GM12878 (cell line): ENCODE data around the gene MAP4K2. TPM values are rescaled to one million over a fixed set of nuclear protein-coding genes. Genes with fewer than 3 reads are reported as not detected.

Experiments
- ATAC-seq: fragments of 200-7000 bp; cut with Tn5 transposase; 3 replicates; pipeline ENCODE4 v1.9.1; 2020; ENCODE audit warnings: mild to moderate bottlenecking, moderate library complexity
- BruUV-seq: library from RNA; stranded (reverse); fragments of 400-500 nt; replicated peaks from 2 replicates; lab custom pipeline; 2021; lab: Mats Ljungman, UMichigan
- CTCF ChIA-PET: fragments of 300-600 bp; sonication (Branson Sonifier 250); formaldehyde crosslinking; extraction: SDS; loops from one replicate; lab custom pipeline; 2021; ENCODE audit warnings: inconsistent platforms; lab: Yijun Ruan, JAX
- POLR2A ChIA-PET: fragments of 350-600 bp; formaldehyde crosslinking; extraction: SDS; loops from one replicate; lab custom pipeline; 2021; ENCODE audit warnings: inconsistent platforms; lab: Charles Lee
- RAD21 ChIA-PET: fragments of 300-600 bp; sonication (Branson Sonifier 250); formaldehyde crosslinking; loops from one replicate; lab custom pipeline; 2023; ENCODE audit warnings: antibody characterized with exemption; ENCODE audit not compliant: unreplicated experiment; lab: Charles Lee
- SMC1A ChIA-PET: fragments of 300-600 bp; sonication (Branson Sonifier 250); formaldehyde crosslinking; loops from one replicate; lab custom pipeline; 2023; ENCODE audit not compliant: unreplicated experiment, uncharacterized antibody; lab: Charles Lee
- DNase-seq: peaks from one replicate; pipeline ENCODE4 v3.0.0-alpha.2; 2011; ENCODE audit warnings: low read depth, low spot score
- FAIRE-seq: peaks from 3 replicates; lab custom pipeline; 2011; peaks lifted over from hg19 to GRCh38; lab: Jason Lieb, UNC
- H2AFZ ChIP-seq: 2 replicates; pipeline ENCODE4 v1.6.0; 2011; ENCODE audit warnings: low read depth, low read length, control low read depth; ENCODE audit not compliant: control insufficient read depth
- H3K27ac ChIP-seq: 2 replicates; pipeline ENCODE4 v1.5.1; 2011; ENCODE audit warnings: control low read depth; ENCODE audit not compliant: control insufficient read depth, insufficient read depth
- H3K27me3 ChIP-seq, 2 experiments: replicated peaks in 1 of 2; 2 replicates each; pipeline versions ENCODE4 v1.6.0 to v1.6.1; 2011; ENCODE audit warnings: low read length in 1 of 2; ENCODE audit not compliant: control insufficient read depth in 2 of 2, insufficient read depth in 2 of 2
- H3K36me3 ChIP-seq, 2 experiments: 2 replicates each; pipeline ENCODE4 v1.5.1; 2011; ENCODE audit warnings: low read length in 1 of 2; ENCODE audit not compliant: control insufficient read depth in 2 of 2, insufficient read depth in 2 of 2
- H3K4me1 ChIP-seq: 2 replicates; pipeline ENCODE4 v1.6.1; 2011; ENCODE audit warnings: mild to moderate bottlenecking, low read length, moderate library complexity, mixed read lengths; ENCODE audit not compliant: control insufficient read depth, insufficient read depth
- H3K4me2 ChIP-seq: 2 replicates; pipeline ENCODE4 v1.6.0; 2011; ENCODE audit warnings: control low read depth; ENCODE audit not compliant: control insufficient read depth, insufficient read depth
- H3K4me3 ChIP-seq: fragments of 200-600 bp; sonication (generic); 2 replicates; pipeline ENCODE4 v1.5.1; 2016
- H3K79me2 ChIP-seq: 2 replicates; pipeline ENCODE4 v1.6.0; 2011; ENCODE audit warnings: low read length; ENCODE audit not compliant: control insufficient read depth, insufficient read depth
- H3K9ac ChIP-seq: 2 replicates; pipeline ENCODE4 v1.8.0; 2011; ENCODE audit warnings: low read length, control low read depth, mixed read lengths; ENCODE audit not compliant: control insufficient read depth, insufficient read depth
- H3K9me3 ChIP-seq: replicated peaks from 3 replicates; pipeline ENCODE4 v1.5.1; 2011; ENCODE audit warnings: mild to moderate bottlenecking, low read length; ENCODE audit not compliant: control insufficient read depth, insufficient read depth
- H4K20me1 ChIP-seq: 2 replicates; pipeline ENCODE4 v1.6.0; 2011; ENCODE audit not compliant: control insufficient read depth, insufficient read depth
- BCL11A ChIP-seq: IDR thresholded peaks from 2 replicates; pipeline ENCODE4 v1.6.1; 2011; ENCODE audit warnings: low read depth, low read length
- BMI1 ChIP-seq: fragments of 450-650 bp; IDR thresholded peaks from 2 replicates; pipeline ENCODE4 v1.6.1; 2016; ENCODE audit warnings: mild to moderate bottlenecking, moderate library complexity, borderline replicate concordance
- CBFB ChIP-seq: IDR thresholded peaks from 2 replicates; pipeline ENCODE4 v1.6.1; 2016; ENCODE audit warnings: antibody characterized with exemption, low read depth
- E2F8 ChIP-seq: fragments of 450-650 bp; IDR thresholded peaks from 2 replicates; pipeline ENCODE4 v1.6.1; 2018; ENCODE audit warnings: mild to moderate bottlenecking, low read depth, moderate library complexity; ENCODE audit not compliant: partially characterized antibody
- EZH2 ChIP-seq: IDR thresholded peaks from 2 replicates; pipeline ENCODE4 v1.6.1; 2012; ENCODE audit warnings: low read depth, mild to moderate bottlenecking, control low read depth, inconsistent platforms, low read length, borderline replicate concordance; ENCODE audit not compliant: control insufficient read depth
- FOS ChIP-seq: IDR thresholded peaks from 3 replicates; pipeline ENCODE4 v1.6.1; 2011; ENCODE audit warnings: borderline replicate concordance; ENCODE audit not compliant: insufficient read length; ENCODE audit errors: extremely low read depth
- MTA3 ChIP-seq: IDR thresholded peaks from 2 replicates; pipeline ENCODE4 v1.6.1; 2012; ENCODE audit warnings: low read length, inconsistent platforms, borderline replicate concordance
- MXI1 ChIP-seq: fragments of 150-350 bp; IDR thresholded peaks from 2 replicates; pipeline ENCODE4 v1.6.1; 2011; ENCODE audit warnings: low read depth, mild to moderate bottlenecking, inconsistent platforms, low read length, improper control_type of control experiment
- NFYA ChIP-seq: IDR thresholded peaks from 2 replicates; pipeline ENCODE4 v1.6.1; 2011; ENCODE audit warnings: low read depth, mild to moderate bottlenecking, low read length, improper control_type of control experiment, borderline replicate concordance
- NR2F1 ChIP-seq: fragments of 450-650 bp; conservative IDR thresholded peaks from 2 replicates; pipeline ENCODE4 v1.6.1; 2017; ENCODE audit warnings: mild to moderate bottlenecking
- PBX3 ChIP-seq: IDR thresholded peaks from 2 replicates; pipeline ENCODE4 v1.6.1; 2011; ENCODE audit warnings: mild to moderate bottlenecking, low read depth, low read length, moderate library complexity; ENCODE audit not compliant: insufficient replicate concordance
- POLR2A ChIP-seq: IDR thresholded peaks from 2 replicates; pipeline ENCODE4 v1.6.1; 2011; ENCODE audit warnings: low read depth, mild to moderate bottlenecking, low read length
- RB1 ChIP-seq: fragments of 450-650 bp; formaldehyde crosslinking; IDR thresholded peaks from 2 replicates; pipeline ENCODE4 v1.6.1; 2017; ENCODE audit warnings: mild to moderate bottlenecking, borderline replicate concordance
- SMAD5 ChIP-seq: IDR thresholded peaks from 2 replicates; pipeline ENCODE4 v1.6.1; 2016; ENCODE audit warnings: antibody characterized with exemption, low read depth
- SREBF2 ChIP-seq: IDR thresholded peaks from 2 replicates; pipeline ENCODE4 v1.6.1; 2012; ENCODE audit warnings: mild to moderate bottlenecking, low read length
- TARDBP ChIP-seq: IDR thresholded peaks from 2 replicates; pipeline ENCODE4 v1.6.1; 2016; ENCODE audit warnings: borderline replicate concordance
- ZBTB4 ChIP-seq: fragments of 450-650 bp; formaldehyde crosslinking; IDR thresholded peaks from 2 replicates; pipeline ENCODE4 v1.4.0; 2022; ENCODE audit warnings: mild to moderate bottlenecking, moderate library complexity
- ZNF274 ChIP-seq: IDR thresholded peaks from one replicate; pipeline ENCODE4 v1.8.0; 2011; ENCODE audit not compliant: insufficient read length, insufficient read depth
- ZSCAN29 ChIP-seq: fragments of 450-650 bp; IDR thresholded peaks from 2 replicates; pipeline ENCODE4 v1.6.1; 2017; ENCODE audit warnings: mild to moderate bottlenecking, moderate library complexity
- WGBS: methylation state at CpG from one replicate; pipeline ENCODE4 v1.1.6; 2016; ENCODE audit warnings: low lambda C conversion rate; ENCODE audit not compliant: insufficient replicate concordance, insufficient coverage; ENCODE audit errors: missing lambda C conversion rate; 5-methylcytosine and 5-hydroxymethylcytosine counted together
- in situ Hi-C: fragments of 300-500 bp; cut with MboI; formaldehyde crosslinking; loops from 9 replicates; pipeline ENCODE4 v1.14.3; 2018; ENCODE audit warnings: mixed read lengths
- intact Hi-C: fragments of 100-400 bp; cut with micrococcal nuclease; formaldehyde crosslinking; loops from one replicate; pipeline ENCODE4 v1.14.2; 2022; ENCODE audit not compliant: unreplicated experiment
- polyA plus RNA-seq, 11 experiments: library from polyadenylated mRNA; depleted of rRNA in 4 of 11; unstranded in 6 of 11; stranded (reverse) in 5 of 11; fragments of >200 nt; fragmentation: Nextera tagmentation in 4 of 11; fragmentation: Illumina TruSeq in 1 of 11; extraction: Ambion mirVana in 4 of 11; extraction: Trizol in 1 of 11; gene quantifications; 1 replicate in 1 of 11; 2 replicates in 10 of 11; pipeline versions ENCODE4 v1.2.1 to v1.2.3, GENCODE V29; 2011 to 2016; ENCODE audit warnings: inconsistent platforms in 2 of 11, missing spikeins in 2 of 11, low read depth in 1 of 11
- total RNA-seq, 4 experiments: library from RNA; depleted of rRNA in 3 of 4; stranded (reverse); fragments of >200 nt in 3 of 4; fragmentation: Illumina TruSeq in 1 of 4; extraction: Trizol in 1 of 4; gene quantifications; 2 replicates each; pipeline versions ENCODE4 v1.2.1 to v1.2.3, GENCODE V29; 2013 to 2021

Gene MAP4K2
- total and polyA plus RNA-seq, 10 of the 15 experiments (the other 5 are each of a cell fraction or from before 2014, with no cell fraction given), result 0.98 to 78.1 (median 48.9) TPM

- 71% methylated on average over 19 of the region's 19 CpGs for WGBS
- ATAC-seq, result no peak
- no peaks in the 10 kb centered on the region for H3K79me2 ChIP-seq
- no peak for FAIRE-seq
- no peak for DNase-seq
- no peaks in the 10 kb centered on the region for H3K9me3 ChIP-seq
- no peaks in the 10 kb centered on the region for H4K20me1 ChIP-seq
- intact Hi-C loops, result no loop called here
- H3K4me3 ChIP-seq, result no peak overlapping the region
- H3K4me2 ChIP-seq, result no peak overlapping the region
- ChIA-PET SMC1A (no interaction called here), POLR2A (no interaction called here), CTCF (no interaction called here)
- no TSS peak for BruUV-seq
- no peak overlapping the region for H3K27ac ChIP-seq
- H3K27me3 ChIP-seq, result no peaks in the 10 kb centered on the region
- in situ Hi-C loops, result no loop called here
- H3K9ac ChIP-seq, result no peak overlapping the region
- TF ChIP-seq NR2F1 (no peak), TARDBP (no peak), ZSCAN29 (no peak), BCL11A (no peak), PBX3 (no peak), NFYA (no peak), MXI1 (no peak), E2F8 (no peak), MTA3 (no peak), POLR2A (no peak), ZBTB4 (CRISPR knock-in tag) (no peak), FOS (no peak), RB1 (no peak), EZH2 (no peak), BMI1 (no peak), CBFB (no peak), SREBF2 (no peak), ZNF274 (no peak), SMAD5 (no peak)
- TF ChIP-seq, all 136 proteins: peak for 0
- H2AFZ ChIP-seq, result no peak overlapping the region
- RAD21 ChIA-PET, result no interaction called here
- no peaks in the 10 kb centered on the region; a peak in 1 of 4 replicates for H3K36me3 ChIP-seq
- H3K4me1 ChIP-seq, result no peaks in the 10 kb centered on the region
Observed at GRCh38 chr11:64757549-64758329, 45.3 kb downstream of the MAP4K2 start.
